Glutamatergic neuron (in vitro differentiated cells): Measurements from ENCODE around the gene RIPOR3. TPM values are rescaled to one million over a fixed set of nuclear protein-coding genes. Genes with fewer than 3 reads are reported as not detected.

Source experiments
- DNase-seq: peaks from one replicate; pipeline ENCODE4 v3.0.0; 2022
- H3K27ac Mint-ChIP-seq: one replicate; pipeline ENCODE4 v1.8.0; 2020; ENCODE audit warnings: mild to moderate bottlenecking, mixed read lengths, inconsistent platforms; ENCODE audit not compliant: unreplicated experiment
- H3K27me3 Mint-ChIP-seq: one replicate; pipeline ENCODE4 v1.8.0; 2020; ENCODE audit warnings: mild to moderate bottlenecking, moderate library complexity, mixed read lengths, inconsistent platforms; ENCODE audit not compliant: unreplicated experiment
- H3K36me3 Mint-ChIP-seq: one replicate; pipeline ENCODE4 v1.8.0; 2020; ENCODE audit warnings: mild to moderate bottlenecking, mixed read lengths, inconsistent platforms; ENCODE audit not compliant: unreplicated experiment
- H3K4me1 Mint-ChIP-seq: one replicate; pipeline ENCODE4 v1.8.0; 2020; ENCODE audit warnings: mild to moderate bottlenecking, low read depth, mixed read lengths, inconsistent platforms; ENCODE audit not compliant: unreplicated experiment
- H3K4me3 Mint-ChIP-seq: one replicate; pipeline ENCODE4 v1.8.0; 2020; ENCODE audit warnings: mild to moderate bottlenecking, mixed read lengths, inconsistent platforms; ENCODE audit not compliant: unreplicated experiment
- H3K9me3 Mint-ChIP-seq: one replicate; pipeline ENCODE4 v1.8.0; 2020; ENCODE audit warnings: mild to moderate bottlenecking, moderate library complexity, mixed read lengths, inconsistent platforms; ENCODE audit not compliant: unreplicated experiment
- total RNA-seq: library from RNA; stranded (reverse); fragmentation: NEBNext Ultra II Directional; extraction: Animal tissue kit (Norgen Biotek cat#: 25700); gene quantifications from one replicate; pipeline ENCODE4 v1.2.1, GENCODE V29; 2021; ENCODE audit not compliant: unreplicated experiment
- TF ChIP-seq, protein P1 (sequence below): fragments of 200-600 bp; sonication (generic); IDR thresholded peaks from one replicate; pipeline ENCODE4 v1.5.0; 2021; ENCODE audit not compliant: partially characterized antibody, unreplicated experiment

RIPOR3 gene
- total RNA-seq, 1 donor from 2014 or later: not detected

DNA sequence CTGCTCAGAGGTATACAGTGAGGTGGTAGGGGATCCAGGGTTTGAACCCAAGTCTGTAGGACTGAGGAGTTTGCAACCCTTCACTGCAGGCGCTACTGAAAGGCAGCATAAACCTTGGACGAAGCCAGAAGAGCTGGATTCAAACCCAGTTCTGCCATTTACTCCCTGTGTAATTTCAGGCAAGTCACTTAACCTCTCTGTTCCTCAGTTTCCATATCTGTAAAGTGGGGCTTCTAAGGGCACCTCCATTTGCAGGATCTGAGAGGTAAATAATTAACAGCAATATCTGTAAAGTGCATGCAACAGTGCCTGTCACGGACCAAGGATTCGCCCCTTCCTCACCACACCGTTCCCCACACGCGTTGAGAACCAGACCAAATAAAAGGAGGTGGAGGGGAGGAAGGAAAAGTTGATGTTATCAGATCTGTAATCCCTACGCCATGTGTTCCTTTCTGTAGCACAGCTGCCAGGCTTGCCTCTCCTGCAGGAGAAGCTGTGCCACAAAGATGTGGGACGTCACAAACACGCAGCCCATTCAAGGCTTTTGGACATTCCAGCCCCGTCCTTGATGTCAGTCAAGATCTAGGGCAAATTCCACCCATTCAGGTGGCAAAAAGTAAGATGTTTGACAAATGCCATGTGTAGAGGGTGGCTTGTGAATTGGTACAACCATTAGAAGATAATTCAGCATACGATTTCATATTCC lies 9.8 kb downstream of the RIPOR3 start:
- Mint-ChIP-seq H3K36me3 (no peaks in the 10 kb centered on the region), H3K4me3 (no peak overlapping the region), H3K4me1 (no peaks in the 10 kb centered on the region), H3K9me3 (no peaks in the 10 kb centered on the region), H3K27me3 (no peaks in the 10 kb centered on the region), H3K27ac (no peak overlapping the region)
- no peak for DNase-seq
- TF ChIP-seq, protein P1, sequence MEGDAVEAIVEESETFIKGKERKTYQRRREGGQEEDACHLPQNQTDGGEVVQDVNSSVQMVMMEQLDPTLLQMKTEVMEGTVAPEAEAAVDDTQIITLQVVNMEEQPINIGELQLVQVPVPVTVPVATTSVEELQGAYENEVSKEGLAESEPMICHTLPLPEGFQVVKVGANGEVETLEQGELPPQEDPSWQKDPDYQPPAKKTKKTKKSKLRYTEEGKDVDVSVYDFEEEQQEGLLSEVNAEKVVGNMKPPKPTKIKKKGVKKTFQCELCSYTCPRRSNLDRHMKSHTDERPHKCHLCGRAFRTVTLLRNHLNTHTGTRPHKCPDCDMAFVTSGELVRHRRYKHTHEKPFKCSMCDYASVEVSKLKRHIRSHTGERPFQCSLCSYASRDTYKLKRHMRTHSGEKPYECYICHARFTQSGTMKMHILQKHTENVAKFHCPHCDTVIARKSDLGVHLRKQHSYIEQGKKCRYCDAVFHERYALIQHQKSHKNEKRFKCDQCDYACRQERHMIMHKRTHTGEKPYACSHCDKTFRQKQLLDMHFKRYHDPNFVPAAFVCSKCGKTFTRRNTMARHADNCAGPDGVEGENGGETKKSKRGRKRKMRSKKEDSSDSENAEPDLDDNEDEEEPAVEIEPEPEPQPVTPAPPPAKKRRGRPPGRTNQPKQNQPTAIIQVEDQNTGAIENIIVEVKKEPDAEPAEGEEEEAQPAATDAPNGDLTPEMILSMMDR: no peak

DNA sequence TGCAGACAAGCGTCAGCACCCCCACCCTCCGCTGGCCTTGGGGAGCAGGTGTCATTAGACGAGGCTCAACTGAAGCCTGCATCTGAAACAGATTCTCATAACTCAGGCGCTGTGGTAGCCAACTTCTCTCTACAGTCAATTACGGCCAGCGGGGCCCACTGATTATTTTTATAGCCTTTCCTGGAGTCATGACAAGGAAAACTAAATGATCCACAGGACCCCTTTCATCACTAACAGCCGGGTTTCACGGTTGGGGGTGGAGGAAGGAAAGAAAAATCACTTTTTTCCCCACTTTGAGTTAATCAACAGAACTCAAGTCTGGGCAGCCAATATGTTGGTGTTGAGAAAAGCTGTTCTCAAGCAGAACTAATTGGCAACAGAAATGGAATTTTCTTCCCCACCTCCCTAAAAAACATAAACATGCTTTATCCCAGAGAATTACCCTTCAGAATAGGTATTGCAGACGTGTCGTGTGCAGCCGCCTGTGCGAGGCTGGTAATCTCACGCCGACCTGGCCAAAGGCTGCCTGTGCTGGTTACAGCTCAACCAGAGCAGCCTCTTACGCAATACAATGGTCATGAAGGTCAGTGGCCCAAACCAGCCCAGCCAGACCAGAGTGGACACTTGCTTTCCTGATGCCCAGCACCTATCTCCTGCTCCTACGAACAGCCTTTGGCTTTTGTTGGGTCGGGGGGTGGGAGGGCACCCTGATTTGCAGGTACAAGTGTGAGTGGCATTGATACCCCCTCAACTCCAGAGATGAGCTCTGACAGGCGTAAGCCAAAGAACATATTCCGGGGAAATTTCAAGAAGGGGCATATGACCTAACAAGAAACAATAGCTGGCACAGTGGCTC lies 11.0 kb downstream of the RIPOR3 start:
- H3K4me3 Mint-ChIP-seq: no peak overlapping the region
- peaks cover 2% of the 10 kb centered on the region for H3K4me1 Mint-ChIP-seq
- H3K36me3 Mint-ChIP-seq: no peaks in the 10 kb centered on the region
- TF ChIP-seq, protein P1: no peak
- no peaks in the 10 kb centered on the region for H3K27me3 Mint-ChIP-seq
- H3K9me3 Mint-ChIP-seq: no peaks in the 10 kb centered on the region
- H3K27ac Mint-ChIP-seq: no peak overlapping the region
- no peak for DNase-seq

DNA sequence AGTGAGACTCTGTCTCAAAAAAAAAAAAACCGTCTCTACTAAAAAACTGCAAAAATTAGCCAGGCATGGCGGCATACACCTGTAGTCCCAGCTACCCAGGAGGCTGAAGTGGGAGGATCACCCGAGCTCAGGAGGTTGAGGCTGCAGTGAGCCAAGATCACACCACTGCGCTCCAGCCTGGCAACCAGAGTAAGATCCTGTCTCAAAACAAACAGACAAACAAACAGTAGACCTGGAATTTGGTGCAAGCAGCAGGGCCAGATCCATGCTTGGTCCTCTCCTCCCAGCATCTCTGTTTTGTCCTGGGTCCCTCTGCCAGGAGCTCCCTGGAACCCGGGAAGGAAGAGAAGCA lies 11.6 kb downstream of the RIPOR3 start:
- no peaks in the 10 kb centered on the region for H3K9me3 Mint-ChIP-seq
- H3K27ac Mint-ChIP-seq: no peak overlapping the region
- no peaks in the 10 kb centered on the region for H3K27me3 Mint-ChIP-seq
- H3K4me1 Mint-ChIP-seq: peaks cover 2% of the 10 kb centered on the region
- no peaks in the 10 kb centered on the region for H3K36me3 Mint-ChIP-seq
- H3K4me3 Mint-ChIP-seq: no peak overlapping the region
- TF ChIP-seq, protein P1: no peak
- no peak for DNase-seq

DNA sequence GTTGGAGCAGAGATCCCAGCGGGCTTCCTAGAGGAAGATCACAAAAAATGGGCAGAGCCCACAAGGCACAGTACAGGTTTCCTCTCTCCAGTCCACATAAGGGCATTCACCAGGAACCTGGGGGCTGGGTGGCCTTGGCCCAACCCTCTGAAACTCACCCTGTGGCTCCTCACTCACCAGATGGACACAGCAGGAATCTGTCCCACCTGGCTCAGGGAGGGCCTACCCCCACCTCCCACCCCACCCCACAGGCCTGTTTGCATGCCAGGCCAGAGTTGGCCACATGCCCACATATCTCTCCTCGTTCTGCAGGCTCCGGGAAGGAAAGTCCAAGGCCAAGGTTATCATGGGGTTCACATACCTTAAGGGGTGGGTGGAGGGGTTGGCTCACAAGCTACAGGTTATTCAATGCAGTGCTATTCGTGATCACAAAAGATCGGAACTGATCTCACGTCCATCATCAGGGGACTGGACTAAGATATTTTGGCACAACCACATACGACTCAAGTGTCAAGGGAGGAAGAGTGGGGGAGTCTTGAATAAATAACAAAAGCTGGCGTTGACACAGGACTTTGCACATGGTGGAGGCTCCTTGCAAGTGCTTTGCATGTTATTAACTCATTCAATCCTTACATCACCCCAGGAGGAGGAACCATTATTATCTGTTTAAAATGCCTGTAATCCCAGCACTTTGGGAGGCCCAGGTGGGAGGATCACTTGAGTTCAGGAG lies 13.0 kb downstream of the RIPOR3 start:
- Mint-ChIP-seq H3K36me3 (no peaks in the 10 kb centered on the region), H3K27ac (no peak overlapping the region), H3K9me3 (no peaks in the 10 kb centered on the region), H3K27me3 (no peaks in the 10 kb centered on the region), H3K4me3 (no peak overlapping the region), H3K4me1 (peaks cover 2% of the 10 kb centered on the region)
- DNase-seq: no peak
- TF ChIP-seq, protein P1: no peak
